ENCODE results near the gene STAC2. TPM values are rescaled to one million over a fixed set of nuclear protein-coding genes. Genes with fewer than 3 reads are reported as not detected.
"Not testable (repeated sequence)": the region's sequence is repeated elsewhere in the genome, so short reads cannot be mapped to it uniquely, and the experiment has no call there.

Gene STAC2
- total RNA-seq, 1 experiment from 2014 or later: 0.17 TPM

GRCh38 chr17:39169101-39169500 is 56.6 kb downstream of the STAC2 start:
- Histone ChIP-seq H3F3A (ENCODE audit: insufficient read depth, low read depth) (peaks cover 4% of the 10 kb centered on the region; the same call in 1 of the 2 replicates), H3K9me3 (ENCODE audit: insufficient read depth, low read depth) (no peaks in the 10 kb centered on the region), H3K27ac (no peak overlapping the region), H3K9me2 (ENCODE audit: insufficient read depth) (no peaks in the 10 kb centered on the region), H2AFZ (no peak overlapping the region), H3K79me2 (ENCODE audit: low read depth) (no peaks in the 10 kb centered on the region), H3K27me3 (ENCODE audit: insufficient read depth, low read depth) (peaks cover 8% of the 10 kb centered on the region; the same call in 1 of the 2 replicates), H3K4me1 (replicated peaks; ENCODE audit: insufficient read depth) (0 out of 2 replicates have a peak, but pooled peaks cover 4% of the 10 kb centered on the region), H3K36me3 (ENCODE audit: low read depth) (no peaks in the 10 kb centered on the region), H3K4me2 (no peak overlapping the region), H4K20me1 (ENCODE audit: insufficient read depth) (no peaks in the 10 kb centered on the region), H3K4me3 (no peak overlapping the region)
- TF ChIP-seq EZH2 (IDR thresholded peaks at IDR 0.05; ENCODE audit: low read depth): no peak
- no peak for TF ChIP-seq CTCF (conservative IDR thresholded peaks at IDR 0.05)
- no peak for DNase-seq
- intact Hi-C loops (cut with micrococcal nuclease; ENCODE audit: unreplicated experiment): no loop called here
- no TSS peak for BruUV-seq (replicated peaks)
- POLR2A ChIA-PET (ENCODE audit: unreplicated experiment): no interaction called here
- CTCF ChIA-PET: interaction anchor here (0.7 kb wide), 2 partner anchors 84 to 488 kb away, joined by 3 to 16 read pairs; no protein-coding TSS in a partner anchor

GRCh38 chr17:39168503-39168902 is 57.2 kb downstream of the STAC2 start:
- DNase-seq; H3K4me3 ChIP-seq; POLR2A ChIA-PET (ENCODE audit: unreplicated experiment); H3K27ac ChIP-seq; H3K4me1 ChIP-seq (replicated peaks; ENCODE audit: insufficient read depth); H2AFZ ChIP-seq; BruUV-seq (replicated peaks); H3K27me3 ChIP-seq (ENCODE audit: insufficient read depth, low read depth); H3F3A ChIP-seq (ENCODE audit: insufficient read depth, low read depth); H4K20me1 ChIP-seq (ENCODE audit: insufficient read depth); H3K9me2 ChIP-seq (ENCODE audit: insufficient read depth); H3K4me2 ChIP-seq; H3K9me3 ChIP-seq (ENCODE audit: insufficient read depth, low read depth); H3K36me3 ChIP-seq (ENCODE audit: low read depth); H3K79me2 ChIP-seq (ENCODE audit: low read depth); intact Hi-C loops (cut with micrococcal nuclease; ENCODE audit: unreplicated experiment): not testable (repeated sequence)
- CTCF ChIA-PET: interaction anchor here (0.7 kb wide), 1 partner anchor 488 kb away, joined by 3 read pairs; no protein-coding TSS in a partner anchor

- H3K4me2 ChIP-seq: no peak overlapping the region
- H3K9me2 ChIP-seq (ENCODE audit: insufficient read depth): no peaks in the 10 kb centered on the region
- H3K9me3 ChIP-seq (ENCODE audit: insufficient read depth, low read depth): no peaks in the 10 kb centered on the region
- H3K27me3 ChIP-seq (ENCODE audit: insufficient read depth, low read depth): peaks cover 8% of the 10 kb centered on the region; the same call in 1 of the 2 replicates
- BruUV-seq (replicated peaks): no TSS peak
- peaks cover 8% of the 10 kb centered on the region; the same call in 1 of the 2 replicates for H3F3A ChIP-seq (ENCODE audit: insufficient read depth, low read depth)
- no peak overlapping the region for H3K27ac ChIP-seq
- TF ChIP-seq CTCF (conservative IDR thresholded peaks at IDR 0.05) (no peak), EZH2 (IDR thresholded peaks at IDR 0.05; ENCODE audit: low read depth) (no peak)
- no peak overlapping the region for H2AFZ ChIP-seq
- no peaks in the 10 kb centered on the region for H4K20me1 ChIP-seq (ENCODE audit: insufficient read depth)
- no peaks in the 10 kb centered on the region for H3K36me3 ChIP-seq (ENCODE audit: low read depth)
- H3K4me1 ChIP-seq (replicated peaks; ENCODE audit: insufficient read depth): 0 out of 2 replicates have a peak, but pooled peaks cover 4% of the 10 kb centered on the region
- ChIA-PET POLR2A (ENCODE audit: unreplicated experiment) (interaction anchor here (0.5 kb wide), 1 partner anchor 502 kb away, joined by 3 read pairs; no protein-coding TSS in a partner anchor), CTCF (interaction anchor here (0.6 to 0.7 kb wide), 4 partner anchors 8 to 507 kb away, joined by 3 to 5 read pairs (median 3); no protein-coding TSS in a partner anchor)
- intact Hi-C loops (cut with micrococcal nuclease; ENCODE audit: unreplicated experiment): no loop called here
- no peak overlapping the region for H3K4me3 ChIP-seq
- DNase-seq: no peak
- no peaks in the 10 kb centered on the region for H3K79me2 ChIP-seq (ENCODE audit: low read depth)
Observed at GRCh38 chr17:39167476-39167875, 58.3 kb downstream of the STAC2 start.

Measured in PC-9 (cell line).